K562 (cell line): ENCODE data around the gene GCK. TPM values are rescaled to one million over a fixed set of nuclear protein-coding genes. Genes with fewer than 3 reads are reported as not detected.

Experiments used
- CAMTA2 ChIP-seq: fragments of 250-450 bp; sonication (Bioruptor Pico); conservative IDR thresholded peaks from 2 replicates; pipeline ENCODE4 v1.5.1; 2022
- KLF13 ChIP-seq: fragments of 450-650 bp; IDR thresholded peaks from 2 replicates; pipeline ENCODE4 v1.6.1; 2016; ENCODE audit warnings: missing genetic modification characterization, low read depth, mild to moderate bottlenecking, missing compliant biosample characterization, moderate library complexity, borderline replicate concordance
- LCOR ChIP-seq: sonication (generic); formaldehyde crosslinking; IDR thresholded peaks from 2 replicates; pipeline ENCODE4 v1.8.0; 2022; ENCODE audit warnings: mild to moderate bottlenecking, missing genetic modification reagents
- MCM3 ChIP-seq: fragments of 450-650 bp; IDR thresholded peaks from 2 replicates; pipeline ENCODE4 v1.6.1; 2016
- NRF1 ChIP-seq, 2 experiments: fragments of 450-650 bp; IDR thresholded peaks in 1 of 2; conservative IDR thresholded peaks in 1 of 2; 2 replicates each; pipeline ENCODE4 v1.6.1; 2014; ENCODE audit warnings: mild to moderate bottlenecking in 2 of 2
- PCBP2 ChIP-seq: fragments of 200-400 bp; formaldehyde crosslinking; IDR thresholded peaks from 2 replicates; pipeline ENCODE4 v1.6.1; 2018; ENCODE audit warnings: low read length, low read depth, mild to moderate bottlenecking, moderate library complexity; ENCODE audit not compliant: poor library complexity, severe bottlenecking
- PHF20 ChIP-seq: fragments of 450-650 bp; IDR thresholded peaks from 2 replicates; pipeline ENCODE4 v1.6.1; 2018; ENCODE audit not compliant: partially characterized antibody
- POLR3G ChIP-seq: IDR thresholded peaks from 2 replicates; pipeline ENCODE4 v1.6.1; 2011; ENCODE audit not compliant: insufficient read length, insufficient replicate concordance; ENCODE audit errors: extremely low read depth
- SETDB1 ChIP-seq: IDR thresholded peaks from one replicate; pipeline ENCODE4 v1.6.1; 2012; ENCODE audit warnings: low read length, control low read depth, inconsistent platforms
- TGIF2 ChIP-seq: sonication (generic); formaldehyde crosslinking; IDR thresholded peaks from 2 replicates; pipeline ENCODE4 v1.8.1; 2022; ENCODE audit warnings: mild to moderate bottlenecking, missing genetic modification reagents, moderate library complexity
- ZNF146 ChIP-seq: IDR thresholded peaks from one replicate; pipeline ENCODE4 v1.6.1; 2018; ENCODE audit warnings: missing compliant biosample characterization; ENCODE audit not compliant: unreplicated experiment
- ZNF551 ChIP-seq: fragments of 250-450 bp; sonication (Bioruptor Pico); IDR thresholded peaks from 2 replicates; pipeline ENCODE4 v1.5.0; 2021; ENCODE audit warnings: mild to moderate bottlenecking, moderate library complexity
- ZZZ3 ChIP-seq: fragments of 450-650 bp; IDR thresholded peaks from 2 replicates; pipeline ENCODE4 v1.6.1; 2016; ENCODE audit warnings: antibody characterized with exemption, mild to moderate bottlenecking, moderate library complexity
- polyA plus RNA-seq, 8 experiments: library from polyadenylated mRNA; depleted of rRNA in 4 of 8; stranded (reverse) in 5 of 8; unstranded in 3 of 8; fragments of >200 nt; fragmentation: Nextera tagmentation in 2 of 8; fragmentation: Illumina TruSeq in 1 of 8; extraction: Ambion mirVana in 2 of 8; extraction: Trizol in 1 of 8; gene quantifications; 2 replicates each; pipeline versions ENCODE4 v1.2.1 to v1.2.3, GENCODE V29; 2011 to 2014; ENCODE audit warnings: inconsistent platforms in 1 of 8, missing spikeins in 1 of 8
- total RNA-seq, 7 experiments: library from RNA; depleted of rRNA in 6 of 7; stranded (reverse); fragments of >200 nt in 6 of 7; fragmentation: Illumina TruSeq in 2 of 7; extraction: Trizol in 2 of 7; gene quantifications; 2 replicates each; pipeline versions ENCODE4 v1.2.1 to v1.2.3, GENCODE V29; 2011 to 2021; ENCODE audit warnings: low replicate concordance in 1 of 7
- TF ChIP-seq, protein P1 (sequence below): sonication (generic); formaldehyde crosslinking; IDR thresholded peaks from 2 replicates; pipeline ENCODE4 v1.5.0; 2020; ENCODE audit warnings: missing genetic modification reagents
- TF ChIP-seq, protein P2 (sequence below): fragments of 450-650 bp; IDR thresholded peaks from 2 replicates; pipeline ENCODE4 v1.6.1; 2016; ENCODE audit warnings: mild to moderate bottlenecking, moderate library complexity
- TF ChIP-seq, protein P3 (sequence below): fragments of 250-450 bp; sonication (Bioruptor Pico); IDR thresholded peaks from 2 replicates; pipeline ENCODE4 v1.4.0; 2020

GCK gene
- total and polyA plus RNA-seq, 9 of the 15 experiments (the other 6 are each of a cell fraction or from before 2014, with no cell fraction given), result 0.11 to 0.55 (median 0.16) TPM; not detected in 3

DNA sequence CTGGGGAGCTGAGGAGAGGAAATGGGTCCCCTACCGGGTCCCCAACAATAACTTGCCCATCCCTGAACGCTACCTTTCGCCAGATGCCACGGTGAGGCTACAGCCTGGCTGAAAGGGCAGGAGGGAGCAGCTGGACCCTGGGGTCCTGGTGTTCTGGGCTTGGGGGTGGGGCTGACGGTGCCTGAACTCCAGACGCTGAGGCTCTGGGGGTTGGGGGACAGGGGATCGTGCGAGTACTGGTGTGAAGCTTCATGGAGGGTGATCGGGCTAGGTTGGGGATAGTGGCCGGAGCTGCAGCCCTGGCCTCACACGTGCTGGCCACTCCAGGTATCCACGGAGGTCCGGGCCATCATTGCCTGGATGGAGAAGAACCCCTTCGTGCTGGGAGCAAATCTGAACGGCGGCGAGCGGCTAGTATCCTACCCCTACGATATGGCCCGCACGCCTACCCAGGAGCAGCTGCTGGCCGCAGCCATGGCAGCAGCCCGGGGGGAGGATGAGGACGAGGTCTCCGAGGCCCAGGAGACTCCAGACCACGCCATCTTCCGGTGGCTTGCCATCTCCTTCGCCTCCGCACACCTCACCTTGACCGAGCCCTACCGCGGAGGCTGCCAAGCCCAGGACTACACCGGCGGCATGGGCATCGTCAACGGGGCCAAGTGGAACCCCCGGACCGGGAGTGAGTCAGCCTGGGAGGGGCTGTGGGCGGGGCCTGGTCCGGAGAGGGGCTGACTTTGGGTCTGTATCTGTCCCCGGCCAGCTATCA, 76.8 kb downstream of the GCK start (continued):
- TF ChIP-seq TGIF2 (CRISPR knock-in tag) (no peak), CAMTA2 (CRISPR knock-in tag) (no peak), POLR3G (no peak), ZNF551 (CRISPR knock-in tag) (no peak), MCM3 (no peak), LCOR (CRISPR knock-in tag) (no peak), NRF1 (conservative IDR thresholded peaks at IDR 0.05 in 1 of 2, IDR thresholded peaks at IDR 0.05 in 1 of 2) (no peak), SETDB1 (no peak), PHF20 (no peak), ZNF146 (no peak), PCBP2 (no peak), ZZZ3 (no peak), KLF13 (tag) (no peak)
- TF ChIP-seq, protein P1, sequence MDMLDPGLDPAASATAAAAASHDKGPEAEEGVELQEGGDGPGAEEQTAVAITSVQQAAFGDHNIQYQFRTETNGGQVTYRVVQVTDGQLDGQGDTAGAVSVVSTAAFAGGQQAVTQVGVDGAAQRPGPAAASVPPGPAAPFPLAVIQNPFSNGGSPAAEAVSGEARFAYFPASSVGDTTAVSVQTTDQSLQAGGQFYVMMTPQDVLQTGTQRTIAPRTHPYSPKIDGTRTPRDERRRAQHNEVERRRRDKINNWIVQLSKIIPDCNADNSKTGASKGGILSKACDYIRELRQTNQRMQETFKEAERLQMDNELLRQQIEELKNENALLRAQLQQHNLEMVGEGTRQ (CRISPR knock-in tag), result no peak
- TF ChIP-seq, protein P2, sequence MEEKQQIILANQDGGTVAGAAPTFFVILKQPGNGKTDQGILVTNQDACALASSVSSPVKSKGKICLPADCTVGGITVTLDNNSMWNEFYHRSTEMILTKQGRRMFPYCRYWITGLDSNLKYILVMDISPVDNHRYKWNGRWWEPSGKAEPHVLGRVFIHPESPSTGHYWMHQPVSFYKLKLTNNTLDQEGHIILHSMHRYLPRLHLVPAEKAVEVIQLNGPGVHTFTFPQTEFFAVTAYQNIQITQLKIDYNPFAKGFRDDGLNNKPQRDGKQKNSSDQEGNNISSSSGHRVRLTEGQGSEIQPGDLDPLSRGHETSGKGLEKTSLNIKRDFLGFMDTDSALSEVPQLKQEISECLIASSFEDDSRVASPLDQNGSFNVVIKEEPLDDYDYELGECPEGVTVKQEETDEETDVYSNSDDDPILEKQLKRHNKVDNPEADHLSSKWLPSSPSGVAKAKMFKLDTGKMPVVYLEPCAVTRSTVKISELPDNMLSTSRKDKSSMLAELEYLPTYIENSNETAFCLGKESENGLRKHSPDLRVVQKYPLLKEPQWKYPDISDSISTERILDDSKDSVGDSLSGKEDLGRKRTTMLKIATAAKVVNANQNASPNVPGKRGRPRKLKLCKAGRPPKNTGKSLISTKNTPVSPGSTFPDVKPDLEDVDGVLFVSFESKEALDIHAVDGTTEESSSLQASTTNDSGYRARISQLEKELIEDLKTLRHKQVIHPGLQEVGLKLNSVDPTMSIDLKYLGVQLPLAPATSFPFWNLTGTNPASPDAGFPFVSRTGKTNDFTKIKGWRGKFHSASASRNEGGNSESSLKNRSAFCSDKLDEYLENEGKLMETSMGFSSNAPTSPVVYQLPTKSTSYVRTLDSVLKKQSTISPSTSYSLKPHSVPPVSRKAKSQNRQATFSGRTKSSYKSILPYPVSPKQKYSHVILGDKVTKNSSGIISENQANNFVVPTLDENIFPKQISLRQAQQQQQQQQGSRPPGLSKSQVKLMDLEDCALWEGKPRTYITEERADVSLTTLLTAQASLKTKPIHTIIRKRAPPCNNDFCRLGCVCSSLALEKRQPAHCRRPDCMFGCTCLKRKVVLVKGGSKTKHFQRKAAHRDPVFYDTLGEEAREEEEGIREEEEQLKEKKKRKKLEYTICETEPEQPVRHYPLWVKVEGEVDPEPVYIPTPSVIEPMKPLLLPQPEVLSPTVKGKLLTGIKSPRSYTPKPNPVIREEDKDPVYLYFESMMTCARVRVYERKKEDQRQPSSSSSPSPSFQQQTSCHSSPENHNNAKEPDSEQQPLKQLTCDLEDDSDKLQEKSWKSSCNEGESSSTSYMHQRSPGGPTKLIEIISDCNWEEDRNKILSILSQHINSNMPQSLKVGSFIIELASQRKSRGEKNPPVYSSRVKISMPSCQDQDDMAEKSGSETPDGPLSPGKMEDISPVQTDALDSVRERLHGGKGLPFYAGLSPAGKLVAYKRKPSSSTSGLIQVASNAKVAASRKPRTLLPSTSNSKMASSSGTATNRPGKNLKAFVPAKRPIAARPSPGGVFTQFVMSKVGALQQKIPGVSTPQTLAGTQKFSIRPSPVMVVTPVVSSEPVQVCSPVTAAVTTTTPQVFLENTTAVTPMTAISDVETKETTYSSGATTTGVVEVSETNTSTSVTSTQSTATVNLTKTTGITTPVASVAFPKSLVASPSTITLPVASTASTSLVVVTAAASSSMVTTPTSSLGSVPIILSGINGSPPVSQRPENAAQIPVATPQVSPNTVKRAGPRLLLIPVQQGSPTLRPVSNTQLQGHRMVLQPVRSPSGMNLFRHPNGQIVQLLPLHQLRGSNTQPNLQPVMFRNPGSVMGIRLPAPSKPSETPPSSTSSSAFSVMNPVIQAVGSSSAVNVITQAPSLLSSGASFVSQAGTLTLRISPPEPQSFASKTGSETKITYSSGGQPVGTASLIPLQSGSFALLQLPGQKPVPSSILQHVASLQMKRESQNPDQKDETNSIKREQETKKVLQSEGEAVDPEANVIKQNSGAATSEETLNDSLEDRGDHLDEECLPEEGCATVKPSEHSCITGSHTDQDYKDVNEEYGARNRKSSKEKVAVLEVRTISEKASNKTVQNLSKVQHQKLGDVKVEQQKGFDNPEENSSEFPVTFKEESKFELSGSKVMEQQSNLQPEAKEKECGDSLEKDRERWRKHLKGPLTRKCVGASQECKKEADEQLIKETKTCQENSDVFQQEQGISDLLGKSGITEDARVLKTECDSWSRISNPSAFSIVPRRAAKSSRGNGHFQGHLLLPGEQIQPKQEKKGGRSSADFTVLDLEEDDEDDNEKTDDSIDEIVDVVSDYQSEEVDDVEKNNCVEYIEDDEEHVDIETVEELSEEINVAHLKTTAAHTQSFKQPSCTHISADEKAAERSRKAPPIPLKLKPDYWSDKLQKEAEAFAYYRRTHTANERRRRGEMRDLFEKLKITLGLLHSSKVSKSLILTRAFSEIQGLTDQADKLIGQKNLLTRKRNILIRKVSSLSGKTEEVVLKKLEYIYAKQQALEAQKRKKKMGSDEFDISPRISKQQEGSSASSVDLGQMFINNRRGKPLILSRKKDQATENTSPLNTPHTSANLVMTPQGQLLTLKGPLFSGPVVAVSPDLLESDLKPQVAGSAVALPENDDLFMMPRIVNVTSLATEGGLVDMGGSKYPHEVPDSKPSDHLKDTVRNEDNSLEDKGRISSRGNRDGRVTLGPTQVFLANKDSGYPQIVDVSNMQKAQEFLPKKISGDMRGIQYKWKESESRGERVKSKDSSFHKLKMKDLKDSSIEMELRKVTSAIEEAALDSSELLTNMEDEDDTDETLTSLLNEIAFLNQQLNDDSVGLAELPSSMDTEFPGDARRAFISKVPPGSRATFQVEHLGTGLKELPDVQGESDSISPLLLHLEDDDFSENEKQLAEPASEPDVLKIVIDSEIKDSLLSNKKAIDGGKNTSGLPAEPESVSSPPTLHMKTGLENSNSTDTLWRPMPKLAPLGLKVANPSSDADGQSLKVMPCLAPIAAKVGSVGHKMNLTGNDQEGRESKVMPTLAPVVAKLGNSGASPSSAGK, result no peak
- TF ChIP-seq, protein P3, sequence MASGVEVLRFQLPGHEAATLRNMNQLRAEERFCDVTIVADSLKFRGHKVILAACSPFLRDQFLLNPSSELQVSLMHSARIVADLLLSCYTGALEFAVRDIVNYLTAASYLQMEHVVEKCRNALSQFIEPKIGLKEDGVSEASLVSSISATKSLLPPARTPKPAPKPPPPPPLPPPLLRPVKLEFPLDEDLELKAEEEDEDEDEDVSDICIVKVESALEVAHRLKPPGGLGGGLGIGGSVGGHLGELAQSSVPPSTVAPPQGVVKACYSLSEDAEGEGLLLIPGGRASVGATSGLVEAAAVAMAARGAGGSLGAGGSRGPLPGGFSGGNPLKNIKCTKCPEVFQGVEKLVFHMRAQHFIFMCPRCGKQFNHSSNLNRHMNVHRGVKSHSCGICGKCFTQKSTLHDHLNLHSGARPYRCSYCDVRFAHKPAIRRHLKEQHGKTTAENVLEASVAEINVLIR (CRISPR knock-in tag), result no peak
